NCI-H2029 treated with DMSO at 0.1 percent for 48 hours (cell line): ENCODE measurements around the gene SUPT3H.
"Not testable (repeated sequence)": the region's sequence is repeated elsewhere in the genome, so short reads cannot be mapped to it uniquely, and the experiment has no call there.

Experiments used
- DNase-seq: peaks from one replicate; lab custom pipeline; 2025; lab: John Stamatoyannopoulos, UW

The SUPT3H gene

GRCh38 chr6:45323656-45324224, 54.0 kb downstream of the SUPT3H start:
- no peak for DNase-seq

DNA sequence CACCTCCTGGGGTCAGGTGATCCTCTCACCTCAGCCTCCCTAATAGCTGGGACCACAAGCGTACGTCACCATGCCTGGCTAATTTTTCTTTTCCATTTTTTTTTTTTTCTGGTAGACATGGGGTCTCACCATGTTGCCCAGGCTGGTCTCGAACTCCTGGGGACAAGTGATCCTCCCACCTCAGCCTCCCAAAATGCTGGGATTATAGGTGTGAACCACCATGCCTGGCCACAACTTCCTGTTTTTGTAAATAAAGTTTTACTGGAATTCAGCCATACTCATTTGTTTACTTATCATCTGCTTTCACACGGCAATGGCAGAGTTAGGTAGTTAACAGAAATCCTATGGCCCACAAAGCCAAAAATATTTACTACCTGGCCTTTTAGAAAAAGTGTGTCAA, 57.4 kb downstream of the SUPT3H start:
- DNase-seq: no peak

DNA sequence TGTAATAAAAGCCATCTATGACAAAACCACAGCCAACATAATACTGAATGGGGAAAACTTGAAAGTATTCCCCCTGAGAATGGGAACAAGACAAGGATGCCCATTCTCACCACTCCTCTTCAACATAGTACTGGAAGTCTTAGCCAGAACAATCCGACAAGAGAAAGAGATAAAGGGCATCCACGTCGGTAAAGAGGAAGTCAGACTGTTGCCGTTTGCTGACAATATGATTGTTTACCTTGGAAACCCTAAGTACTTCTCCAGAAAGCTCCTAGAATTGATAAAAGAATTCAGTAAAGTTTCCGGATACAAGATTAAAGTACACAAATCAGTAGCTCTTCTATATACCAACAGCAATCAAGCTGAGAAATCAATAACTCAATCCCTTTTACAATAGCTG, 63.6 kb downstream of the SUPT3H start:
- DNase-seq: no peak

- DNase-seq: no peak
These were observed 67.5 kb downstream of the SUPT3H start for GRCh38 chr6:45310118-45310788.

GRCh38 chr6:45305546-45305945, 72.2 kb downstream of the SUPT3H start:
- no peak for DNase-seq

- DNase-seq: no peak
These were observed 74.9 kb downstream of the SUPT3H start for GRCh38 chr6:45302832-45303231.

- DNase-seq: no peak
These were observed 76.2 kb downstream of the SUPT3H start for GRCh38 chr6:45301348-45302142.

- DNase-seq: no peak
These were observed 77.0 kb downstream of the SUPT3H start for GRCh38 chr6:45300736-45301135.

DNA sequence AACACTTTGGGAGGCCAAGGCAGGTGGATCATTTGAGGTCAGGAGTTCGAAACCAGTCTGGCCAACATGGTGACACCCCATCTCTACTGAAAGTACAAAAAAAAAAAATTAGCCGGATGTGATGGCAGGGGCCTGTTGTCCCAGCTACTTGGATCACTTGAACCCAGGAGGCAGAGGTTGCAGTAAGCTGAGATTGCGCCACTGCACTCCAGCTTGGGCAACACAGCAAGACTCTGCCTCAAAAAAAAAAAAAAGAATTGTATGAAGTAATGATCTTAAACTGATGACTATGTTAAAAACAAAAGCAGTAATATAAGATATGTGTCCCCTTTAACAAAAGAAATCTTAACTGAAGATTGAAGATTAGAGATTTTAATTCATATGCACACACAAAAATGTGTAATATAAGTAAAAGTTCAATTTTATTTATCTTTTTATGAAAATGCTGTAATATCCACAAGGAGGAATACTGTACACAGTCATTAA, 78.6 kb downstream of the SUPT3H start:
- DNase-seq: no peak

DNA sequence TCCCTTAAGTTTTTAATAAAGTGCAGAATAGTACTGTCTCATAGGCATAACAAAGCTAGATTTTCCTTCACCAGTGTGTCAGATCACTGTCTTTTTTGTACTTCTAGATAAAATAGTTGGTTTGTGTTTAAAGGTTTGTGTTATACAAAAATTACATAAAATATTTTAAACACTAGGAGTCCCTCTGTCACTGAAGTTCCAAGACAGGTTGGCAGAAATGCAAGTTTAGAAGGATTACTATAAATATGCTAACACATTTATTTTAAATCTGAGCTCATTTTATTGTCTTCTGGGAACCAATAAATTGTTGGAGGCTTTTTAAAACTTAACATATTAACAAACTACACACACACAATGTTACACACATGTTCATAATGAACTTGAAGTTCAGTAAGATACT, 80.4 kb downstream of the SUPT3H start:
- no peak for DNase-seq

DNA sequence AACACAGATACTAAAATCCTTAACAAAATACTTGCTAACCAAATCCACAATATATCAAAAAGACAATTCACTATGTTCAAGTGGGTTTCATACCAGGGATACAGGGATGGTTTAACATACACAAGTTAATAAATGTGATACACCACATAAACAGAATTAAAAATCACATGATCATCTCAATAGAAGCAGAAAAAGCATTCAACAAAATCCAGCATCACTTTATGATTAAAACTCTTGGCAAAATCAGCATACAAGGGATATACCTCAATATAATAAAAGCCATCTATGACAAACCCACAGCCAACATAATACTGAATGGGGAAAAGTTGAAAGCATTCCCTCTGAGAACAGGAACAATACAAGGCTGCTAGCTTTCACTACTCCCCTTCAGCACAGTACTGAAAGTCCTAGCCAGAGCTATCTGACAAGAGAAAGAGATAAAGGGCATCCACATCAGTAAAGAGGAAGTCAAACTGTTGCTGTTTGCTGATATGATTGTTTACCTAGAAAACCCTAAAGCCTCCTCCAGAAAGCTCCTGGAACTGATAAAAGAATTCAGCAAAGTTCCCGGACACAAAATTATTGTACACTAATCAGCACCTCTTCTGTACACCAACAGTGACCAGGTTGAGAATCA, 83.6 kb downstream of the SUPT3H start:
- not testable (repeated sequence) for DNase-seq

- no peak for DNase-seq
These were observed 84.4 kb downstream of the SUPT3H start for GRCh38 chr6:45293306-45293705.

GRCh38 chr6:45289751-45290514, 87.8 kb downstream of the SUPT3H start:
- no peak for DNase-seq

DNA sequence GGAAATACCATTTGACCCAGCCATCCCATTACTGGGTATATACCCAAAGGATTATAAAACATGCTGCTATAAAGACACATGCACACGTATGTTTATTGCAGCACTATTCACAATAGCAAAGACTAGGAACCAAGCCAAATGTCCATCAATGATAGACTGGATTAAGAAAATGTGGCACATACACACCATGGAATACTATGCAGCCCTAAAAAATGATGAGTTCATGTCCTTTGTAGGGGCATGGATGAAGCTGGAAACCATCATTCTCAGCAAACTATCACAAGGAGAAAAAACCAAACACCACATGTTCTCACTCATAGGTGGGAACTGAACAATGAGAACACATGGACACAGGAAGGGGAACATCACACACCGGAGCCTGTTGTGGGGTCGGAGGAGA, 91.0 kb downstream of the SUPT3H start:
- not testable (repeated sequence) for DNase-seq

GRCh38 chr6:45278367-45278766, 99.4 kb downstream of the SUPT3H start:
- no peak for DNase-seq

- DNase-seq: not testable (repeated sequence)
These were observed 100.0 kb downstream of the SUPT3H start for GRCh38 chr6:45277741-45278140.

DNA sequence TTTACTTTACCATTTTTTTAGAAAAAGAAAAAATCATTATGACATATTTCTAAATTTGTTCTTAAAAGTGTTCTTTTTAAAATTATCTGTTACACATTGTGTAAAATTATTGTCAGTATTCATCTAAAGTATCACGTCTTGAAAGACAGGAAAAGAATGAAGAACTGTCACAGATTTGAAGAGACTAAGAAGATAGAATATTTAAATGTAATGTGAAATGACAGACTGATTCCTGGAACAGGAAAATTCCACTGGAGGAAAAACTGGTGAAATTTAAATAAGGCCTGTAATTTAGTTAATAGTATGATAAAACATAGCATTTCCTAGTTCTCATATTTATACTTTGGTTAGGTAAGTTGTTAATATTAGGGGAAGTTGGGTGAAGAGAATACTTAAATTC, 102.4 kb downstream of the SUPT3H start:
- no peak for DNase-seq

- no peak for DNase-seq
These were observed 105.1 kb downstream of the SUPT3H start for GRCh38 chr6:45272626-45273025.

GRCh38 chr6:45265246-45265645, 112.5 kb downstream of the SUPT3H start:
- DNase-seq: no peak

DNA sequence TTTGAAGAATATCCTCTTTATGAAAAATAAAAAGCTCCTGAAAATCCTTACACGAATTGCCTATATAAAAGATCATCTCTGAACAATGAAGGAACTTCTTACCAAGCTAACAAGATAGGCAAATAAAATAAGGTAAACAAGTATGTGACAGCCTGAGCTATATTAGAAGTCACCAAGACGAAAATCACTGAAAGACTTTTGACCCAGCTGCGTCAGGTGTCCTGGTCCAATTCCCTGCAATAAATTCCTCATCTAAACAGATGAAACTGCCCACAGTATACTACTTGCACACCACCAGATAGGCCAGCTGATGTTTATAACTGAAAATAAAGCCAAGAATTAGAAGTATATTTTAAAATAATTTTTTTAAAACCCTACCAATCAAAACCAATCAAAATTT, 117.0 kb downstream of the SUPT3H start:
- no peak for DNase-seq

- no peak for DNase-seq
These were observed 120.7 kb downstream of the SUPT3H start for GRCh38 chr6:45256697-45257695.
